Tongue (tissue), 2 donors: ENCODE measurements around the gene BTRC. TPM values are rescaled to one million over a fixed set of nuclear protein-coding genes. Genes with fewer than 3 reads are reported as not detected.

Source experiments
- DNase-seq: peaks from one replicate; pipeline ENCODE4 v3.0.0-alpha.2; 2015
- total RNA-seq: library from RNA; depleted of rRNA; stranded (reverse); fragments of >200 nt; gene quantifications from one replicate; pipeline ENCODE4 v1.2.3, GENCODE V29; 2014

The BTRC gene
- total RNA-seq, 1 donor from 2014 or later: 22.9 TPM

GRCh38 chr10:101446071-101446470 lies 92.1 kb downstream of the BTRC start:
- no peak for DNase-seq

- no peak for DNase-seq
Measured at GRCh38 chr10:101446947-101447346, 93.0 kb downstream of the BTRC start.

- no peak for DNase-seq
Measured at GRCh38 chr10:101447477-101447876, 93.5 kb downstream of the BTRC start.

DNA sequence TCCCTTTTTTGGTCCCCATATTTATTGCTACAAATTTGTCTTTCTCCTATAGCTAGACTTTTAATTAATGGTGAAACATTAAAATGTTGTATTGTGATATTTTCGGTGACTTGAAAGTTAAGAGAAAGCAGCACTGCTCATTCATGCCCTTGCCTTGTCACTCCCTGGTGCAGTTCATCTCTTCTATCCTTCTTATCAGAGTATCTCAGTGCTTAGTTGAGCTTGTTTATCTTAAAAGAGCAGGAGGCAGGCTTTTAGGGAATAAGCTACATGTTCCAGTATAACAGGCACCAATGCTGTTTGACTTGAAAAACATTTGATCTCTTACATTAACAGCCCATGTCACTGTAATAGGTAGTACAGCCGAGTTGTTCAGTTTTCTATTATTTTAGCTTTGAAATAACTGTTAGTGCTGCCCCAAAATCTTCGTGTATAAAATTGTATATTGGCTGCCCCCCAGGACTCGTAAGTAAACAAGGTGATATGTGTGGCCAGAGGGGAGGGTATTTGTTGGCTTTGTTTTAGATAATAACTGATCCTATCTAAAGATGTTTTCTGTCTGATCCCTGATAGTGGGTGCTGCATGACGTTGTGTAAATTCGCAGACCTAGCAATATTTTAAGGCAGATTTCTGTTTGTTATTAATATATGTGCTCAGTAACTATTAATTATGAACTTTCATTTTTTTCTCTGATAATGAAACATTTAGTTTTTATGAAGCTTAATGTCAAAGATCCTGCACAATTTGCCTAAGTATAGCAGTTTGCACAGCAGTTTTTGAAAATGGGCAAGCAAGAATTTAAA lies 96.5 kb downstream of the BTRC start:
- DNase-seq: no peak

- no peak for DNase-seq
Measured at GRCh38 chr10:101451261-101451660, 97.3 kb downstream of the BTRC start.

- DNase-seq: no peak
Measured at GRCh38 chr10:101451667-101452069, 97.7 kb downstream of the BTRC start.

GRCh38 chr10:101452176-101452575 lies 98.2 kb downstream of the BTRC start:
- no peak for DNase-seq

- no peak for DNase-seq
Measured at GRCh38 chr10:101452593-101452992, 98.6 kb downstream of the BTRC start.

DNA sequence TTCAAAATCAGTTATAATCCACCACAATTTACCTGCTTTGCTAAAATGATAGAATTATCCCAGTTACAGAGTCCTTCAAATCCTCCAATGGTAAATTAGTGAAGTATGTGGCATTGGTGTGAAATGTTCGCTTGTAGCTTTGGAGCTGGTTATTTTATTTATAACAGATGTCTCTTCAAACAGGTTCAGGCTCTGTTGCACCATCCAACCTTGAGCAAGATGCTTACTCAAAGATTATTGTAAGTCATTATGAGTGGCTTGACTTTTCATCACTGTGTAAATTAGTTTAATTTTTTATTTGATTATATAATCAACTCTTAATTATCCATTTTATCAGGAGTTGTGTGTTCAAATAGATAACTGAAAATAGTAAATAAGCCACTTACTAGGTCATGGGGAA lies 99.4 kb downstream of the BTRC start:
- no peak for DNase-seq

DNA sequence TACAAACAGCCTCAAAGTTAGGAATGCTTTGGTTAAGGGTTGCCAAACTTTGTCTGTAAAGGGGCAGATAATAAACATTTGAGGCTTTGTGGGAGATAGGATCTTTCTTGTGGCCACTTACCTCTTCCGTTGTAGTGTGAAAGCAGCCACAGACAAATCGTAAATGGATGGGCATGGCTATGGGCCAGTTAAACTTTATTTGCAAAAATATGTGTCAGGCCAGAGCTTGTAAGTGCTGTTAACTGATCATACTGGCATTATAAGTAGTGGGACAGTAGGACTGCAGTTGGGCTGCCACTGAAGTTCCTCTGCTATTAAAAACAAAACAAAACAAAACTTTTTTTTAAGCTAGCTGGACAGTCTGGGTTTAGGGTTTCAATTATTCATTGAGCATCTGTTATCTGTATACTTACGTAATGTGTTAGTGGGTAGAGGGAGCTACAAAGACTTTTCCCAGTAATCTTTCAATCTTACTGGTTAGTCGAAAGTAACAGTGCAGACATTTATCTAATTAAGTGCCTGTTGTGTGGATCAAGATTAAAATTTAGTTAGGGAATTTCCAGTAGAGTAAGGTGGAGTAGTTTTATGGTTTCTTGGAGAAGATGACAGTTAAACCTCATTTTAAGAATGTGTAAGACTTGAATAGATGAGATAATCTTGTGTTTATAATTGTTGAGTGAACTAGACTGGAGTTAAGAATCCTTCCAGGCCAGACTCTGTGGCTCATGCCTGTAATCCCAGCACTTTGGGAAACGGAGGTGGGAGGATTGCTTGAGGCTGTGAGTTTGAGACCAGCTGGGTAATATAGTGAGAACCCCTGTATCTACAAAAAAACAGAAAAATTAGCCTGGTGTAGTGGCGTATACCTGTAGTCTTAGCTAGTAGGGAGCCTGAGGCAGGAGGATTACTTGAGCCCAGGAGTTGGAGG lies 100.1 kb downstream of the BTRC start:
- no peak for DNase-seq

DNA sequence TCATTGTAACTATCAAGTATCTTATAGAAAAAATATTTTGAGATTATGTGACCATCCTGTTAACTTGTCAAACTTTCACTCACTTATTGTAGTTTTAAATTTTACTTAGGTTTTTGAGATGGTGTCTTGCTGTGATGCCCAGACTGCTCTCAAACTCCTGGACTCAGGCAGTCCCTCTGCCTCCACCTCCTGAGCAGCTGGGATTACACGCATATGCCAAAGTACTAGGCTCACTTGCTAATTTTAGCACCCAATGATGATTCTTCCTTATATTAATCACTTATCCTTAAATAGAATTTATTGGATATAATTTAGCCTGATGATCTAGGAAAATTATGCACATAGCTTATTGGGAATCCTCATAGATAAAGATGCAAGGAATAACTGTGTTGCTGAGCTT lies 104.9 kb downstream of the BTRC start:
- DNase-seq: no peak

DNA sequence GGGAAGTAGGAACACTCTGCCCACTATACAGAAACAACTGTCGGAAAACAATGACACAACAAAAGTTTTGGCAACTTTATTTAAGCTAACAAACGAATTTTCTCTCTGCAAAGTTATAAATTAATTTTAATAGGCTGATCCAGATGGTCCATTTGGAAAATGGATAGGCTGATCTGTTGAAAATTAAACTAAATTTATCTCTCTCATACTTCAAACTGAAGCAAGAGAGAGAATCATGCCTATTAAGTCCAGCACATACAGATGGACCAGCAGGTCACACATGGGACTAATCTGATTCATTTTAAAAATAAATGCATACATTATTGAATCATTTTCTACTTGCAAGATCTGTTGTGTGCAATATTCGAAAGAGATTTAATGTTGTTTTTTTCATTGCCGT lies 110.1 kb downstream of the BTRC start:
- DNase-seq: no peak

GRCh38 chr10:101464599-101464998 lies 110.6 kb downstream of the BTRC start:
- DNase-seq: no peak

DNA sequence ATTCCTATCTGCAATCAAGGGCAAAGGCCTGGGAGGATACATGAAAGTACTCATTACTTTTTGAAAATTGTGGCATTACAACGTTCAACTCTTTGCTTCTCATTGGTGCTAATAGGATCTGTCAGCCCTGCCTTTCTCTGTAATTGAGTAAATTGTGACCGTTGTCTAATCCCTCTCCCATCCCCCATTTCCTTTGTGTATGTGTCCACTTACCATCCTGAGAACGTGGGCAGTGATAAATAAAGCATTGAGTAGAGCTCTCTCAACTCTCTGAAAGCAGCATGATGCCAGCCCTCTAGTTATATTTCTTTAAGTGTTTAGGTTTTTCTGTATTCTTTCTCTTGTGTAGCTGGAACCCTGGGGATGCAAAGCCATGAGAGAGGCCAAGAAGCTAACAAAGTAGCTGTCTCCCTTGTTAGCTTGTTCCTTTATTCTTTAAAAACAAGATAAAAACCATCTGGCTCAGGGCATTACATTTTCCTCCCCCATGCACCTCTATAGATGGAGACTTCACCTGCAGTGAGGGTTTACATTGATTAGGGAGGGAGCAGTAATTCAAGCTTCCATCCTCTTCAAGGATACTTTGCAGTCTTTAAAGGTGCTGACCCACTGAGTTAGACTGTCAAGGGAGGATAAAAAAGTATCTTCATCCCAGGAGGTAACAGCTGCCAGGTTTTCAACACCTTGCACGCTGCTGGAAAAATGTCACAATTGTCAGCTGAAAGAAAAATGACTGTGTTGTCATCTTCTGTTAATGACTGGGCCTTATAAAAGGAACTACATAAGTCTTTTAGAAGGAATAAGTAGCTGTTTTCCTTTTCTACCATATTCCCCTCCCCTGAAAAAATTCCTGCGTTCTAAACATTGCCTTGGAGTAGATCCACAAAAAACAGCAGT lies 112.3 kb downstream of the BTRC start:
- DNase-seq: no peak

GRCh38 chr10:101467286-101467770 lies 113.4 kb downstream of the BTRC start:
- peak; percentile 77 for DNase-seq

GRCh38 chr10:101468159-101468558 lies 114.2 kb downstream of the BTRC start:
- no peak for DNase-seq

GRCh38 chr10:101476383-101476782 lies 122.4 kb downstream of the BTRC start:
- no peak for DNase-seq

DNA sequence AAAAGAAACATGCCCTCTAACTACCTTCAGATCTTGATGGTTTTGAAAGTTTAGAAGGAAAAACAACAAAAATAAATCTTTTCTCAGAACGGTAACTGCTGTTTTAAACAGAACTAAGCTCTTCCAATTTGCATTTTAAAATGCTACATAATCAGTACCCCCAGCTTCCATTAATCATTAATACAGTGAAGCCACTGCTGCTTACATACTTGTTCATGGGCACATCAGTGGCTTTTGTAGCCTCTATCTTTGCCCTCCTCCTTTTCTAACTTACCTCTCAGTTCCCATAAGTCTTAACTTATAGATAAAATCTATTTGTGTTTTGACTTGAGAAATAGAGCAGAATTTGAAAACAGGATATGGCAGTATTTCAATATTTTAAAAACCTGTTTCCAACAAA lies 125.0 kb downstream of the BTRC start:
- no peak for DNase-seq

- DNase-seq: no peak
Measured at GRCh38 chr10:101481256-101481655, 127.3 kb downstream of the BTRC start.

DNA sequence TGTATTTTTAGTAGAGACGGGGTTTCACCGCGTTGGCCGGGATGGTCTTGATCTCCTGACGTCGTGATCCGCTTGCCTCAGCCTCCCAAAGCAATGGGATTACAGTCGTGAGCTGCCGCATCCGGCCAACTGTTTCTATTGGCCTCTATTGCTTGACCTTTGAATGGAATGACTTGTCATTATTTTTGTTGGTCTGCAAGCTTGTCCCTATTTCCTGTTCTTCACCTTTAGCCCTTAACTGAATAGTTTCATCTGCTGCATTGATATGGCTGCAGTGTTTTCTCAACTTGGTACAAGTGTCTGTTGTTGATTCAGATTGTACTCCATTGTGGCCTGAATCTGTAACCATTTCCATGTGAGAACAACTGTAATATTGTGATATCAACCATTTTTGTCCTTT lies 128.6 kb downstream of the BTRC start:
- DNase-seq: no peak

- DNase-seq: no peak
Measured at GRCh38 chr10:101484175-101484745, 130.3 kb downstream of the BTRC start.

DNA sequence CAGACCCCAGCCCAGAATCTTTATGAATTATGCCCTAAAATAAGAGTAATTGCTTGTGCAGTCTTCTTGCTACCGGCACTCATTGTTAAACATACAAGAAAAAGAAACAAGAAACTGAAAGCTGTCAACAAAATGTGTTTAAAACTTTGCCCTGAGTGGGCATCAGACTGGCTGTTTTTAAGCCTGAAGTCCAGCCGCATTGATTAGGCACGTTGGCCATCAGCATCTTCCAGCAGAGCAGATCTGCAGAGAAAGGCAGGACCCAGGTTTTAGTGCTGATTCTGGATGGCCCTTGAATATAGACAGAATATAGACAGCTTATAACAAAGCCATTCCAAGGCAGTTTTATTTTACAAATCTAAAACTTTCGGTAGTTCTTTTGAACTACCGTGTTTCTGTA lies 131.2 kb downstream of the BTRC start:
- no peak for DNase-seq
